GM12801 (cell line): ENCODE results near the gene ANKRD23.

Experiments used
- TF ChIP-seq, protein P1 (sequence below): IDR thresholded peaks from one replicate; pipeline ENCODE4 v1.5.1; 2011; ENCODE audit warnings: control low read depth; ENCODE audit not compliant: insufficient read length; ENCODE audit errors: extremely low read depth

Gene ANKRD23

GRCh38 chr2:96868555-96869280, 24.9 kb upstream of the ANKRD23 start:
- TF ChIP-seq, protein P1, sequence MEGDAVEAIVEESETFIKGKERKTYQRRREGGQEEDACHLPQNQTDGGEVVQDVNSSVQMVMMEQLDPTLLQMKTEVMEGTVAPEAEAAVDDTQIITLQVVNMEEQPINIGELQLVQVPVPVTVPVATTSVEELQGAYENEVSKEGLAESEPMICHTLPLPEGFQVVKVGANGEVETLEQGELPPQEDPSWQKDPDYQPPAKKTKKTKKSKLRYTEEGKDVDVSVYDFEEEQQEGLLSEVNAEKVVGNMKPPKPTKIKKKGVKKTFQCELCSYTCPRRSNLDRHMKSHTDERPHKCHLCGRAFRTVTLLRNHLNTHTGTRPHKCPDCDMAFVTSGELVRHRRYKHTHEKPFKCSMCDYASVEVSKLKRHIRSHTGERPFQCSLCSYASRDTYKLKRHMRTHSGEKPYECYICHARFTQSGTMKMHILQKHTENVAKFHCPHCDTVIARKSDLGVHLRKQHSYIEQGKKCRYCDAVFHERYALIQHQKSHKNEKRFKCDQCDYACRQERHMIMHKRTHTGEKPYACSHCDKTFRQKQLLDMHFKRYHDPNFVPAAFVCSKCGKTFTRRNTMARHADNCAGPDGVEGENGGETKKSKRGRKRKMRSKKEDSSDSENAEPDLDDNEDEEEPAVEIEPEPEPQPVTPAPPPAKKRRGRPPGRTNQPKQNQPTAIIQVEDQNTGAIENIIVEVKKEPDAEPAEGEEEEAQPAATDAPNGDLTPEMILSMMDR: no peak

DNA sequence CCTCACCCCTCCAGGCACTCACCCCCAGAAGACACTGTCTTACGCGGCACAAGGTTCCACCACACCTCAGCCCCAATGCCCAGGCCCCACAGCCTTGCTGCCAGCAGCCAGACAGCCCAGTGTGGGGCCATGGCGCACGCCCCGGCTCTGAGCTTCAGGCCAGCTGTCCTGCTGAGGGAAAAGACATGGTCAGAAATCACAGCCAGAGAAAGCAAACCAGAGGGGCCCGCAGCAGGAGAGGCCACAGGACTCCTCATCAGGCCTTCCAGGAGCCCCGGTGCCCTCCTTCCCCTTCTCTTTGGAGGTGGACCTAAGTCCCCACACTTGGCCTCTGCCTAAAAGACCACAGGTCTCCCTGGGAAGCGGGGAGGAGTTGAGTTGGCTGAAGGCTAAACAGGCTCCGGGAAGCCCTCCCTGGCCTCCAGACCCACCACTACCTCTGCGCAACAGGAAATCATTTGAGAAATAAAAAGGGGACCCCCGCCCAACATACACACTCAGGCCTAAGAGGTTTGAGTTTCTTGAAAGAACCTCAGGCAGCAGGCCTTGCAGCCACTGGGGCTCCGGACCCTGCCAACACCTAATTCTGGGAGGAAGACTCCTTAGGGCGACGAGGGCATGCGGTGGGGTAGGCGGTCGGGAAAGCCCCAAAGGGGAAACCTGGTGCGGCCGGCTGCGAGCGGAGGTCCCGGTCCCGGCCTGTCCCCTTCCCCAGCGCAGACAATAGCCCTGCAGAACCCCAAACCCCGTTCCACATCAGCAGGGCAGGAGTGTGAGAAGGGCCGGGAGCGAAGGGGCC, 24.1 kb upstream of the ANKRD23 start:
- TF ChIP-seq, protein P1: no peak

GRCh38 chr2:96866986-96867755, 23.4 kb upstream of the ANKRD23 start:
- TF ChIP-seq, protein P1: no peak

DNA sequence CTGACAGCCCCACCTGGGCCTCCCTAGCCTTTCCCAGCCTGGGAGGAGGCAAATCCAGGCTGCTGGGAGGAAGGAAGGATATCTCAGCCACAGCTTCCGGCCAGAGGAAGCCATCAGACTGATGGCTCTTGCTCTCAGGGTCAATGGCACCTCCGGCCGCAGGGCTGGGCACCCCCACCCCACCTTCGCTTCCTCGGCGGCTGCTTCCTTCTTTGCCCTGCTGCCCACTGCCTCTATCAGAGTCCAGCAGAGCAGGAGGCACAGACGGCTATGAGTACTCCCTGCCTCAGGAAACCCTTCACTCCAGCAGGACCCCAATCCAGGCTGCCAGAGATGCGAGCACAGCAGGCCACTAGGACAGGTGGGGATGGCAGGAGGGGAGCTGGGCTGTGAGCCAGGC, 22.8 kb upstream of the ANKRD23 start:
- TF ChIP-seq, protein P1: no peak

GRCh38 chr2:96866149-96866548, 22.3 kb upstream of the ANKRD23 start:
- TF ChIP-seq, protein P1: no peak

- TF ChIP-seq, protein P1: no peak
Measured at GRCh38 chr2:96865654-96866053, 21.8 kb upstream of the ANKRD23 start.
